ENCODE data around the gene CENPVL2. TPM values are rescaled to one million over a fixed set of nuclear protein-coding genes. Genes with fewer than 3 reads are reported as not detected.
A peak's percentile ranks its signal among the peaks of the same experiment; 100 is the strongest.
"Not testable (repeated sequence)": the region's sequence is repeated elsewhere in the genome, so short reads cannot be mapped to it uniquely, and the experiment has no call there.

CENPVL2 gene
- total RNA-seq, 2 donors from 2014 or later: 0.53 to 0.64 TPM

DNA sequence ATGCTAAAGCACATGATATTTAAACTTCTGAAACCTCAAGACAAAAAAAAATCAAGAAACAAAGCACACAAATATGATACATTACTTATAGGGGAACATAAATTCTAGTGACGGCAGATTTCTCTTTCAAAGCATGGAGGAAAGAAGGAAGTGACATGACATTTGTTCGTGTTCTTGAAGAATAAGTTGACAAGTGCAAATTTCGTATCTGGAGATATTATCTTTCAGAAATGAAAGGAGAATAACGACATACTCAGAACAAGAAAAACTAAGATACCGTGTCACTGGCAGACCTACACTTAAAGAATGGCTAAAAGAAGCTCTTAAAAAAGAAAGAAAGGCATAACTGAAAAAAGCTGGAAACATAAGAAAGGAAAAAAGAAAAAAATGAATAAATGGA is 16.6 kb downstream of the CENPVL2 start:
- Histone ChIP-seq H3K36me3 (ENCODE audit: control insufficient read depth, insufficient read depth, low read length) (no peaks in the 10 kb centered on the region), H3K27ac (ENCODE audit: low read depth, low read length) (no peak overlapping the region), H3K4me3 (ENCODE audit: low read length) (no peak overlapping the region), H3K27me3 (ENCODE audit: control insufficient read depth, insufficient read depth, low read length, poor library complexity, severe bottlenecking) (no peaks in the 10 kb centered on the region), H3K9ac (ENCODE audit: extremely low read depth, low read length, poor library complexity, severe bottlenecking) (no peak overlapping the region), H3K9me3 (ENCODE audit: control insufficient read depth, low read length) (no peaks in the 10 kb centered on the region), H3K4me1 (ENCODE audit: control insufficient read depth, insufficient read depth, low read length) (no peaks in the 10 kb centered on the region)
- WGBS, 2 experiments (ENCODE audit: insufficient coverage in 1 of 2, insufficient read length in 1 of 2): 92 to 100% methylated on average over 2 of the region's 5 CpGs
- Mint-ChIP-seq H3K4me1 (no peaks in the 10 kb centered on the region), H3K36me3 (ENCODE audit: low read depth) (no peaks in the 10 kb centered on the region), H3K9me3 (peaks cover 35% of the 10 kb centered on the region), H3K4me3 (no peak overlapping the region), H3K27ac (no peak overlapping the region), H3K27me3 (ENCODE audit: insufficient read depth) (peaks cover 12% of the 10 kb centered on the region)
- TF ChIP-seq, protein P1, sequence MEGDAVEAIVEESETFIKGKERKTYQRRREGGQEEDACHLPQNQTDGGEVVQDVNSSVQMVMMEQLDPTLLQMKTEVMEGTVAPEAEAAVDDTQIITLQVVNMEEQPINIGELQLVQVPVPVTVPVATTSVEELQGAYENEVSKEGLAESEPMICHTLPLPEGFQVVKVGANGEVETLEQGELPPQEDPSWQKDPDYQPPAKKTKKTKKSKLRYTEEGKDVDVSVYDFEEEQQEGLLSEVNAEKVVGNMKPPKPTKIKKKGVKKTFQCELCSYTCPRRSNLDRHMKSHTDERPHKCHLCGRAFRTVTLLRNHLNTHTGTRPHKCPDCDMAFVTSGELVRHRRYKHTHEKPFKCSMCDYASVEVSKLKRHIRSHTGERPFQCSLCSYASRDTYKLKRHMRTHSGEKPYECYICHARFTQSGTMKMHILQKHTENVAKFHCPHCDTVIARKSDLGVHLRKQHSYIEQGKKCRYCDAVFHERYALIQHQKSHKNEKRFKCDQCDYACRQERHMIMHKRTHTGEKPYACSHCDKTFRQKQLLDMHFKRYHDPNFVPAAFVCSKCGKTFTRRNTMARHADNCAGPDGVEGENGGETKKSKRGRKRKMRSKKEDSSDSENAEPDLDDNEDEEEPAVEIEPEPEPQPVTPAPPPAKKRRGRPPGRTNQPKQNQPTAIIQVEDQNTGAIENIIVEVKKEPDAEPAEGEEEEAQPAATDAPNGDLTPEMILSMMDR (conservative IDR thresholded peaks at IDR 0.05): no peak
- DNase-seq: no peak

DNA sequence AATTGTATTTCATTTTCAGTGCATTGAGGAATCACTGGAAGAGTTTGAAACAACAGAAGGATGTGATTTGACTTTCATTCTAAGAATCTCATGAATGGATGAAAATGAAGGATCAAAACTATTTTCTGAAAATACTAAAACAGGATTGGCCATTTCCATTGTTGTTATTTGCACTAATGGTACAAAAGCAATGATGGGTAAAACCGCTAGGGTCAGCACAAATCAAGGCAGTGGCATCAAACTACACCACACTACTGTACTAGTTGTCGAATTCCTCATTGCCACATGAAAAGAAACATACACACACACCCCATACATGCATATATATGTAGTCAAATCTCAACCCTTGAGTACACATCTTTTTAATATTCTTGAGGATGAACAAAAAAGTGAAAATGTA is 39.3 kb downstream of the CENPVL2 start:
- peaks cover 1% of the 10 kb centered on the region for H3K36me3 Mint-ChIP-seq (ENCODE audit: low read depth)
- no peaks in the 10 kb centered on the region for H3K4me1 Mint-ChIP-seq
- Histone ChIP-seq H3K9me3 (ENCODE audit: control insufficient read depth, low read length) (no peaks in the 10 kb centered on the region), H3K27me3 (ENCODE audit: control insufficient read depth, insufficient read depth, low read length, poor library complexity, severe bottlenecking) (no peaks in the 10 kb centered on the region), H3K27ac (ENCODE audit: low read depth, low read length) (no peak overlapping the region), H3K4me3 (ENCODE audit: low read length) (no peak overlapping the region), H3K4me1 (ENCODE audit: control insufficient read depth, insufficient read depth, low read length) (no peaks in the 10 kb centered on the region), H3K36me3 (ENCODE audit: control insufficient read depth, insufficient read depth, low read length) (no peaks in the 10 kb centered on the region), H3K9ac (ENCODE audit: extremely low read depth, low read length, poor library complexity, severe bottlenecking) (no peak overlapping the region)
- H3K4me3 Mint-ChIP-seq: no peak overlapping the region
- H3K9me3 Mint-ChIP-seq: peaks cover 69% of the 10 kb centered on the region
- no peak for DNase-seq
- TF ChIP-seq, protein P1 (conservative IDR thresholded peaks at IDR 0.05): no peak
- no peaks in the 10 kb centered on the region for H3K27me3 Mint-ChIP-seq (ENCODE audit: insufficient read depth)
- H3K27ac Mint-ChIP-seq: no peak overlapping the region
- WGBS, 2 experiments (ENCODE audit: insufficient coverage in 1 of 2, insufficient read length in 1 of 2): 59% methylated on average over 2 of the region's 2 CpGs; no CpG with 5 or more reads in 1 of the 2 experiments

DNA sequence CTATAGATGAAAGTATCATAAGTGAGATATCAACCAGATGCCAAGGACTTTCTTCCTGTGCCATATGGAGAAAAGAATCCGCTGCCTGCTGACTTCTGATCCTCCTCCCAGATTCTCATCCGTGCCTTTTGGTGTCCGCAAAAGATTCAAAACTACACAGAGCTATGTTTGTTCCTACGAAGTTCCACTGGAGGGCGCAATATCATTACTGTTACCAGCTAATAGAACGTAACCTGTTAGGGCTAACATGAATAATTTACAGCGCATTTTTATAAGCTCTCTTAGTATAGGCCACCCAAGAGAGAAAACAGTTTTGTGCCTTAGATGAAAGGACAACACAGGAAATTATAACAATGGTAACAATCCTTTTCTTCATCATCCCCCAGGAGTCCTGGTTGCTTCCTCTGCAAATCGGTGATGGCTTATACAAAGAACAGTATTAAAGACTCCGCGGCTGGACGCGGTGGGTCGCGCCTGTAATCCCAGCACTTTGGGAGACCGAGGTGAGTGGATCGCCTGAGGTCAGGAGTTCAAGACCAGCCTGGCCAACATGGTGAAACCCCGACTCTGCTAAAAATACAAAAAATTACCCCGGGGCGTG is 41.1 kb downstream of the CENPVL2 start:
- Mint-ChIP-seq H3K27me3 (ENCODE audit: insufficient read depth) (no peaks in the 10 kb centered on the region), H3K27ac (no peak overlapping the region), H3K4me3 (no peak overlapping the region), H3K36me3 (ENCODE audit: low read depth) (peaks cover 1% of the 10 kb centered on the region), H3K4me1 (no peaks in the 10 kb centered on the region), H3K9me3 (peaks cover 57% of the 10 kb centered on the region)
- no peaks in the 10 kb centered on the region for H3K9me3 ChIP-seq (ENCODE audit: control insufficient read depth, low read length)
- H3K4me1 ChIP-seq (ENCODE audit: control insufficient read depth, insufficient read depth, low read length): no peaks in the 10 kb centered on the region
- DNase-seq: peak; percentile 53
- 48 to 65% methylated on average over 14 to 19 of the region's 19 CpGs for WGBS, 2 experiments (ENCODE audit: insufficient coverage in 1 of 2, insufficient read length in 1 of 2)
- H3K36me3 ChIP-seq (ENCODE audit: control insufficient read depth, insufficient read depth, low read length): no peaks in the 10 kb centered on the region
- H3K27ac ChIP-seq (ENCODE audit: low read depth, low read length): no peak overlapping the region
- H3K27me3 ChIP-seq (ENCODE audit: control insufficient read depth, insufficient read depth, low read length, poor library complexity, severe bottlenecking): no peaks in the 10 kb centered on the region
- no peak overlapping the region for H3K9ac ChIP-seq (ENCODE audit: extremely low read depth, low read length, poor library complexity, severe bottlenecking)
- TF ChIP-seq, protein P1 (conservative IDR thresholded peaks at IDR 0.05): peak; percentile 76
- no peak overlapping the region for H3K4me3 ChIP-seq (ENCODE audit: low read length)

DNA sequence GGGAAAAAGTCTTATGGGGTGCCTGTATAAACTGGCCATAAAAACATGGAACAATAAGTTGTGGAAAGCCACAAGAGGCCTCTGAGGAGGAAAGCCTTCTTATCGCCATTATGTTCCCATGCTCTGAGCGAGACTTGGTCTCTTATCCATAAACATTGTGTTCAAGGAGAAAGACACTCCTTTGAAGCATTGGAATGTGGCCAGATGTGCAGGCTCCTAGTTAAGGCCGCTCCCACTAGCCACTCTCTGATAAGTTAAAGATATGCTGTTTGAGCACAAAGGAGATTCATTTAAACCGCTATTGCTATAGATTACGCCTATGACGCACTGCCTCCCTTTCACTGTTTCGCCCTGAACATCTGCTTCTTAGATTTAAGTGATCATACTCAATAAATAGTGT is 46.1 kb downstream of the CENPVL2 start:
- not testable (repeated sequence) for H3K36me3 Mint-ChIP-seq (ENCODE audit: low read depth)
- WGBS, 2 experiments (ENCODE audit: insufficient coverage in 1 of 2, insufficient read length in 1 of 2): 96% methylated on average over 5 of the region's 7 CpGs; no CpG with 5 or more reads in 1 of the 2 experiments
- peaks cover 41% of the 10 kb centered on the region for H3K9me3 Mint-ChIP-seq

More for the DNA sequence above, 46.1 kb downstream of the CENPVL2 start:
- not testable (repeated sequence) for H3K36me3 ChIP-seq (ENCODE audit: control insufficient read depth, insufficient read depth, low read length); H3K27me3 ChIP-seq (ENCODE audit: control insufficient read depth, insufficient read depth, low read length, poor library complexity, severe bottlenecking); H3K27ac ChIP-seq (ENCODE audit: low read depth, low read length); H3K4me1 Mint-ChIP-seq; H3K9me3 ChIP-seq (ENCODE audit: control insufficient read depth, low read length); DNase-seq; H3K9ac ChIP-seq (ENCODE audit: extremely low read depth, low read length, poor library complexity, severe bottlenecking); H3K4me1 ChIP-seq (ENCODE audit: control insufficient read depth, insufficient read depth, low read length); H3K27me3 Mint-ChIP-seq (ENCODE audit: insufficient read depth); H3K4me3 ChIP-seq (ENCODE audit: low read length); H3K4me3 Mint-ChIP-seq; H3K27ac Mint-ChIP-seq
